Mammary epithelial cell (primary cell): ENCODE measurements around the gene OSBPL2.

Experiments
- CTCF ChIP-seq, 2 donors: IDR thresholded peaks in 1 of 2; conservative IDR thresholded peaks in 1 of 2; 2 replicates each; pipeline ENCODE4 v1.5.1; 2011 to 2012; ENCODE audit warnings: inconsistent platforms in 2 of 2, low read length in 2 of 2, mild to moderate bottlenecking in 2 of 2, control low read depth in 1 of 2, low read depth in 1 of 2; ENCODE audit not compliant: insufficient read depth in 1 of 2; ENCODE audit errors: extremely low read depth in 1 of 2
- EZH2 ChIP-seq: IDR thresholded peaks from 2 replicates; pipeline ENCODE4 v1.6.1; 2012; ENCODE audit warnings: low read length, inconsistent platforms, borderline replicate concordance

DNA sequence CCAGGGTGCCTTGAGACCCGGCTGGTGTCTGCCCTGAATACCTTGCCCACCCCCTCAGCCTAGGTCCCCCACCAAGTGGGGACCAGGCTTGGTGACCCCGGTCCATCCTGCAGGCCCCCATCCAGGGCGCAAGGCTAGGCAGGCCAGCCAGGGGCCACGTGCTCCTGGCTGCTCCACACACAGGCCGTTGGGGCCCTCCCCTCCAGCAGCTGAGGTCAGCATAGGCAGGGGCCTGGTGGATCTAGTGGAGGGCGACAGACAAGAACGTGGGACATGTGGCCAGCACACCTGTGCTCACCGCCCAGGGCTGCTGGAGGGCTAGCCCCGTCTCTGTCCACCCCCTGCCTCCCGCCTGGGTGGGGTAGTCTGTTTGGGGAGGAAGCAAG, 10.7 kb upstream of the OSBPL2 start:
- TF ChIP-seq EZH2, result no peak
- TF ChIP-seq CTCF (conservative IDR thresholded peaks at IDR 0.05 in 1 of 2, IDR thresholded peaks at IDR 0.05 in 1 of 2; ENCODE audit: extremely low read depth in 1 of 2, insufficient read depth in 1 of 2, low read depth in 1 of 2, low read length in 2 of 2), result no peak
